Measurements from ENCODE around the gene KRT6B. TPM values are rescaled to one million over a fixed set of nuclear protein-coding genes. Genes with fewer than 3 reads are reported as not detected.

Gene KRT6B
- total RNA-seq, 1 donor from 2014 or later = not detected

GRCh38 chr12:52436000-52436827 lies 15.7 kb downstream of the KRT6B start:
- Mint-ChIP-seq H3K9me3 (ENCODE audit: low read depth) (no peaks in the 10 kb centered on the region), H3K27ac (no peak overlapping the region), H3K4me3 (ENCODE audit: low read depth) (no peak overlapping the region), H3K27me3 (peaks cover 18% of the 10 kb centered on the region), H3K36me3 (ENCODE audit: insufficient read depth) (no peaks in the 10 kb centered on the region), H3K4me1 (ENCODE audit: low read depth) (peaks cover 21% of the 10 kb centered on the region)
- no peak for TF ChIP-seq CTCF (IDR thresholded peaks at IDR 0.05; ENCODE audit: unreplicated experiment)
- DNase-seq (ENCODE audit: low spot score, unreplicated experiment) = no peak

GRCh38 chr12:52435659-52435999 lies 16.3 kb downstream of the KRT6B start:
- Mint-ChIP-seq H3K9me3 (ENCODE audit: low read depth) (no peaks in the 10 kb centered on the region), H3K27ac (no peak overlapping the region), H3K36me3 (ENCODE audit: insufficient read depth) (no peaks in the 10 kb centered on the region), H3K27me3 (peaks cover 23% of the 10 kb centered on the region), H3K4me1 (ENCODE audit: low read depth) (peaks cover 15% of the 10 kb centered on the region), H3K4me3 (ENCODE audit: low read depth) (no peak overlapping the region)
- DNase-seq (ENCODE audit: low spot score, unreplicated experiment) = no peak
- TF ChIP-seq CTCF (IDR thresholded peaks at IDR 0.05; ENCODE audit: unreplicated experiment) = no peak

GRCh38 chr12:52434760-52435530 lies 17.0 kb downstream of the KRT6B start:
- TF ChIP-seq CTCF (IDR thresholded peaks at IDR 0.05; ENCODE audit: unreplicated experiment) = no peak

GRCh38 chr12:52434081-52434733 lies 17.7 kb downstream of the KRT6B start, which contains the start of gene KRT75:
Gene KRT75 (minus strand): TSS chr12:52434371. CDS start chr12:52434304, 67 bp downstream.
- H3K9me3 Mint-ChIP-seq (ENCODE audit: low read depth) = no peaks in the 10 kb centered on the region

More at GRCh38 chr12:52434760-52435530, 17.0 kb downstream of the KRT6B start:
- peaks cover 14% of the 10 kb centered on the region for H3K4me1 Mint-ChIP-seq (ENCODE audit: low read depth)
- no peaks in the 10 kb centered on the region for H3K9me3 Mint-ChIP-seq (ENCODE audit: low read depth)
- peaks cover 30% of the 10 kb centered on the region for H3K27me3 Mint-ChIP-seq
- H3K27ac Mint-ChIP-seq = no peak overlapping the region
- no peak for DNase-seq (ENCODE audit: low spot score, unreplicated experiment)
- no peaks in the 10 kb centered on the region for H3K36me3 Mint-ChIP-seq (ENCODE audit: insufficient read depth)
- no peak overlapping the region for H3K4me3 Mint-ChIP-seq (ENCODE audit: low read depth)

More at GRCh38 chr12:52434081-52434733, 17.7 kb downstream of the KRT6B start, which contains the start of gene KRT75:
- TF ChIP-seq CTCF (IDR thresholded peaks at IDR 0.05; ENCODE audit: unreplicated experiment) = no peak
- Mint-ChIP-seq H3K36me3 (ENCODE audit: insufficient read depth) (no peaks in the 10 kb centered on the region), H3K4me3 (ENCODE audit: low read depth) (no peak within 1 kb of the TSS), H3K4me1 (ENCODE audit: low read depth) (peaks cover 14% of the 10 kb centered on the region), H3K27me3 (peaks cover 37% of the 10 kb centered on the region), H3K27ac (no peak within 1 kb of the TSS)
- no peak for DNase-seq (ENCODE audit: low spot score, unreplicated experiment)
